Fibroblast of peridontal ligament (primary cell): Measurements from ENCODE around the gene ZHX3.
A peak's percentile ranks its signal among the peaks of the same experiment; 100 is the strongest.
"Not testable (repeated sequence)": the region's sequence is repeated elsewhere in the genome, so short reads cannot be mapped to it uniquely, and the experiment has no call there.

Source experiments
- DNase-seq: peaks from one replicate; pipeline ENCODE4 v3.0.0-alpha.2; 2010; ENCODE audit errors: extremely low read depth

ZHX3 gene

DNA sequence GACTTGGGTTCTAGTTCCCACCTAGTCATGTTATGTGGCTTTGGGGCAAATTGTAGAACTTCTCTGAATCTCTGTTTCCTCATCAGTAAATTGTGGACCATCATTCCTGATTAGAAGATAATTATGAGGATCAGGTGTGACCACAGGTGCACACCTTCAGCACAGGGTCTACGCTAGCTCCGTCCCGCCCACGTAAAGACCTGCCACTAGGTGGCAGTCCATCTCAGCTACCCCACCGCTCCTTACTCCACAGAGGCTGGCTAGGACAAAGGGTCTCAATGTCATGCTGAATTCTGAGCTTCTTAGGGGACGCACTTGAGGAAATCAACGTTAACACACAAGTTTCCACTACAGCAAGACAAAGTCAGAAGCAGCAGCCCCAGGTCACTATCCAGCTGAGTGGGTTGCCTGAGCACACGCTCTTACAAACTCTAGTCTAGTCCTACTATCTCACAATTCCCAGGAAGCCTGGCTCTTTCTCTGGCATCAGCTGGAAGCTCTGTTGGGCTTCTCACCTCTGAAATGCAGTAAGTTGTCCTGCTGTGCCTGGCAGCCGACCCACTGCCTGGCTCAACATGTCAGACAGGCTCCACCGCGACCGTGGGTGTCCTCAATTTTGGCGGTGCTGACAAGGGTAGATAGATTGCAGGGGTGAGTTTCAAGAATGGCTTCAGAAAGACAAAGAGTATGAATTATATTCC lies 182.2 kb downstream of the ZHX3 start:
- peak; percentile 8 for DNase-seq

GRCh38 chr20:41134362-41135186 lies 183.0 kb downstream of the ZHX3 start:
- DNase-seq, result no peak

DNA sequence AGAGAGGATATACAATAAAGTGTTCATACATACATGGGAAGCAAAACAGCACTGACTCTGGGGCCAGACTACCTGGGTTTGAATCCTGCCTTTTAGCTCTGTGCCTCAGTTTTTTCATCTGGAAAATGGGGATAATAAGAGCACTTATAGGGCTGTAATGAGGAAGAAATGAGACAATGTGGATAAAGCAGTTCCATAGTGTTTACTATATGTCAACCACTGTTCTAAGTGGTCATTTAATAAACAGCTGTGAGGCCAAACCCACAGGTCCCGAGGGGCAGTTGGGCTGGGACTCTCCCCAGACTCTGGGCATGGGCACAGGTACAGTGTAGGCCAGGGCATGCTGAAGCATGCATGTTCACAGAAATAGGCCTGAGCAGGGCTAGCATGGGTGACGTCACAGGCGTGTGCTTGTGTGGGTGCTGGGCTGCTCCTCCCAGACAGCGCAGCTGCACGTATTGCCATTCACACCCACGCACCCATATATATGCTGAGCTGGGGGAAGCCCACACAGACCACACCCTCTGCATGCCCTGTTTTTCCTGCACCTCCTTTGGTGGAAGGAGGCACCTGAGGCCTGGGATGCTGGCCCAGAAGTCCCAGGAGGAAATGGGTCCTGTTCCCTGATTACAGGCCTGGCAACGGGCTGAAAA lies 183.7 kb downstream of the ZHX3 start:
- no peak for DNase-seq

DNA sequence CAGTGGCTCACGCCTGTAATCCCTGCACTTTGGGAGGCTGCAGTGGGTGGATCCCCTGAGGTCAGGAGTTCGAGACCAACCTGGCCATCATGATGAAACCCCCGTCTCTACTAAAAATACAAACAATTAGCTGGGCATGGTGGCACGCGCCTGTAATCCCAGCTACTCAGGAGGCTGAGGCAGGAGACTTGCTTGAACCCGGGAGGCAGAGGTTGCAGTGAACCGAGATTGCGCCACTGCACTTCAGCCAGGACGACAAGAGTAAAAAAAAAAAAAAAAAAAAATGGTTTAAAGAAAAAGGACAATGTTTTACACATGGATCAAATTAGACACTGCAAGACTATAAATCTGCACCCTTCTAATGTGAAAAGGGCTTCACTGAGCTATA lies 185.1 kb downstream of the ZHX3 start:
- DNase-seq, result not testable (repeated sequence)

DNA sequence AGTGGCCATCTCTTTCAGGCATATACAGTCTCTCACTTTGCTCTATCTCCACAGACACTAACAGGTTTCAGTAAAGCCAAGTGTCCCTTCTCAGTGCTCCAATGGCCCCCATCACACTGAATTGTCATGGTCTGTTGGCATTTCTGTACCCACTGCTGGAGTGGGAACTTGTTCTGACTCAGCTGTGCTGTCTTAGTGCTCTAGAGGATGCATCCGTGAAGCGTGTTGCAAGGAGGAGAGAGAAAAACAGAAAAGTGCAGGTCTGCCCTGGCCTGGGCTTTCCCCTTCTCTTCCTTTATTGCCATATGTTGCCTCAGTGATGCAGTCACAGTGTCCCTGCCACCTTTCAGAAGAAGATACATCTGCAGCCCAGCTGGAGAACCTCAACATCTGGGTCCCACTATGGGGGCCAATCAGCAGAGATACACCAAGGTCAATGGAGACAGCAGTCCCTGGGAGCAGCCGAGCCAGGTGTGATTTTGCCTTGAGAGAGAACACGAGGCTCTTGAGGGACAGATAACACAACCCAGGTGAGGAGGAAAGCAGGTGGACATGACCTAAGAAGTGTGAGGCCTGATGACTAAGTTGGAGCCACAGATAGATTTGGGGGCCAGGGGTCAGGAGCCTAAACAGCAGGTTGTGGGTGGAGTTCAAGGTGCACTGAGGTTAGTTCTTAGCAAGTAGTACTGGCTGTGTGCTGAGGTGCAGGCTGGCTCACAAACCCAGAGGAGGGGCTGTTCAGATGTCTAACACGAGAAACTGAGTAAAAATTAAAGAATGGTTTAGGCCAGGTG lies 185.7 kb downstream of the ZHX3 start:
- DNase-seq, result no peak
